Measurements from ENCODE around the gene ASB12.
"Not testable (repeated sequence)": the region's sequence is repeated elsewhere in the genome, so short reads cannot be mapped to it uniquely, and the experiment has no call there.

ASB12 gene

GRCh38 chrX:64230123-64230970, at the start of gene ASB12:
ASB12 (minus strand) TSS chrX:64230607; CDS start chrX:64225650, 4,957 bp downstream.
- no peak for DNase-seq

- no peak for DNase-seq
Observed at GRCh38 chrX:64265265-64265664, 34.9 kb upstream of the ASB12 start.

GRCh38 chrX:64229154-64229553, 1.3 kb downstream of the ASB12 start:
- DNase-seq, result no peak

- no peak for DNase-seq
Observed at GRCh38 chrX:64218023-64218422, 12.4 kb downstream of the ASB12 start.

- not testable (repeated sequence) for DNase-seq
Observed at GRCh38 chrX:64213989-64214388, 16.4 kb downstream of the ASB12 start.

GRCh38 chrX:64206556-64207162, 23.7 kb downstream of the ASB12 start:
- DNase-seq, result no peak

- DNase-seq, result peak; percentile 19
Observed at GRCh38 chrX:64205735-64206501, 24.5 kb downstream of the ASB12 start.

GRCh38 chrX:64205441-64205734, 25.0 kb downstream of the ASB12 start, which contains the start of gene AMER1:
AMER1 (minus strand) TSS chrX:64205708; CDS start chrX:64193286, 12,422 bp downstream.
- no peak for DNase-seq

- no peak for DNase-seq
Observed at GRCh38 chrX:64204701-64205440, 25.5 kb downstream of the ASB12 start.

- DNase-seq, result no peak
Observed at GRCh38 chrX:64204252-64204651, 26.2 kb downstream of the ASB12 start.

GRCh38 chrX:64202808-64203325, 27.5 kb downstream of the ASB12 start:
- DNase-seq, result no peak

GRCh38 chrX:64198036-64198435, 32.4 kb downstream of the ASB12 start:
- no peak for DNase-seq

GRCh38 chrX:64196606-64197005, 33.8 kb downstream of the ASB12 start:
- no peak for DNase-seq

- DNase-seq, result no peak
Observed at GRCh38 chrX:64195862-64196261, 34.5 kb downstream of the ASB12 start.

GRCh38 chrX:64192673-64193072, 37.7 kb downstream of the ASB12 start:
- DNase-seq, result no peak

GRCh38 chrX:64192040-64192439, 38.4 kb downstream of the ASB12 start:
- DNase-seq, result no peak

- no peak for DNase-seq
Observed at GRCh38 chrX:64191281-64192010, 39.0 kb downstream of the ASB12 start.

GRCh38 chrX:64190136-64190740, 40.2 kb downstream of the ASB12 start:
- no peak for DNase-seq

GRCh38 chrX:64188901-64189300, 41.5 kb downstream of the ASB12 start:
- DNase-seq, result no peak

- no peak for DNase-seq
Observed at GRCh38 chrX:64187762-64188150, 42.7 kb downstream of the ASB12 start.

GRCh38 chrX:64186974-64187761, 43.2 kb downstream of the ASB12 start:
- DNase-seq, result no peak
